ENCODE results near the gene SNCA.

Gene SNCA

DNA sequence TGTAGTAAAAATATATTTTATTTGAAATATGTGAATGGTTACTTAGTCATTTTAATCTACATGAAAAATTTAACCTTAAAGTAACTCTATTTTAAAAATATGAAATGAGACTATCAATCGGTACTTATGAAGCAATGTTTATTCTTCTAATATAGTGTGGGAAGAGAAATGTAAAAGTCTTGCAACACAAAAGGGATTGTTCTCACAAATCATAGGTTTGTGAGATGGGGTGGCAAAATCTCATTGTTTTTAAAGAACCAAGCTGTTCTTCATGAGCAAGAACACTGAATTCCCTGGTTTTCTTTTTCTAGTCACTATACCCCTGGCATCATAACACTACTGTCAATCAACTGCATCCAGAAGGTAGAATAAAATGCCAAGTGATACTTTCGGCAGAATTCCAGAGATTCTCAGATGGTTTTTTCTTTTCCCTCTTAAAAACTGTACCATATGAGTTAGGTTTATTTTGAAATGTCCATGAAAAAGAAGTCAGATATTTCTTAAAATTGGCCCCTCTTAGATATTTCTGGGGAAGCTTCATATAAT is 52.2 kb downstream of the SNCA start:
- H3K27ac ChIP-seq (ENCODE audit: low read length, poor library complexity, severe bottlenecking): no peak overlapping the region
- no peak overlapping the region for H3K23ac ChIP-seq (ENCODE audit: low read length in 2 of 2)
- no peaks in the 10 kb centered on the region for H3K4me1 ChIP-seq (ENCODE audit: control insufficient read depth, insufficient read depth, low read depth, low read length)
- H3K27me3 ChIP-seq (ENCODE audit: control insufficient read depth in 1 of 2, insufficient read depth in 1 of 2, low read length in 2 of 2): no peaks in the 10 kb centered on the region
- H2BK120ac ChIP-seq (ENCODE audit: low read depth, low read length): no peak overlapping the region
- H2BK15ac ChIP-seq (ENCODE audit: low read depth, poor library complexity, severe bottlenecking): no peak overlapping the region
- no peak overlapping the region for H4K91ac ChIP-seq (ENCODE audit: low read length)
- no peaks in the 10 kb centered on the region for H3K36me3 ChIP-seq (ENCODE audit: control insufficient read depth in 1 of 2, insufficient read depth in 2 of 2, low read depth in 1 of 2, low read length in 2 of 2)
- H4K8ac ChIP-seq (ENCODE audit: low read length): no peak overlapping the region
- no peak overlapping the region for H2AFZ ChIP-seq (ENCODE audit: low read depth, low read length)
- DNase-seq: no peak
- no peak overlapping the region for H3K14ac ChIP-seq (ENCODE audit: low read length in 2 of 2)
- no peaks in the 10 kb centered on the region for H3K9me3 ChIP-seq (ENCODE audit: control insufficient read depth, low read length)
- H3K4ac ChIP-seq (ENCODE audit: low read depth in 1 of 2, low read length in 2 of 2): no peak overlapping the region
- WGBS: 100% methylated on average over 1 of the region's 2 CpGs
- no peak overlapping the region for H3K9ac ChIP-seq (ENCODE audit: low read length)
- no peak overlapping the region for H3K18ac ChIP-seq (ENCODE audit: low read depth in 1 of 2, low read length in 2 of 2)
- H2BK12ac ChIP-seq (ENCODE audit: low read length in 2 of 2): no peak overlapping the region
- no peak overlapping the region for H3K4me2 ChIP-seq (ENCODE audit: low read length, poor library complexity, severe bottlenecking)
- no peak overlapping the region for H3K4me3 ChIP-seq (ENCODE audit: insufficient read depth in 1 of 2, low read depth in 1 of 2, low read length in 2 of 2)
- no peaks in the 10 kb centered on the region for H3K79me1 ChIP-seq (replicated peaks; ENCODE audit: low read length, poor library complexity, severe bottlenecking)
- H2AK5ac ChIP-seq (ENCODE audit: low read length, severe bottlenecking): no peak overlapping the region
- no peak overlapping the region for H2BK5ac ChIP-seq (ENCODE audit: low read depth, low read length, poor library complexity, severe bottlenecking)

DNA sequence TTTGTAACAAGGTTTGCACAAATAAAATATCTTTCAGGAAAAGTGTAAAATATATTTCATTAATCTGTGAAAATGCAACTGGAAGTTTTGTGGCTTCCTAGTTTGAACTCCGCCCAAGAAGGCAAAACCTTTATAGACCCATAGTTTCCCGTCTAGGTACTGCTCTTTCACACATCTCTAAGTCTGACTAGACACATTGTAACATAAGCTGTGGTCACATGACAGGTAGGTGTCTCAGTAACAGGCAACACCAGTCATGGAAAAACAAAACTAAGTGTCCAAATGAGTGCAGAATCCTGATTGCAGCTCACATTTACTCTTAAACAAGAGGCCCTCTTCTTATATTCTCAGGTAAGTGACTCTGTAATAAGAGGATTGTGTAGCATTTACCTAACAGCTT is 55.6 kb downstream of the SNCA start:
- peaks cover 12% of the 10 kb centered on the region for H3K9me3 ChIP-seq (ENCODE audit: control insufficient read depth, low read length)
- WGBS: 91% methylated on average over 2 of the region's 2 CpGs
- H3K4me2 ChIP-seq (ENCODE audit: low read length, poor library complexity, severe bottlenecking): no peak overlapping the region
- H2AK5ac ChIP-seq (ENCODE audit: low read length, severe bottlenecking): no peak overlapping the region
- no peak overlapping the region for H3K9ac ChIP-seq (ENCODE audit: low read length)
- H2BK5ac ChIP-seq (ENCODE audit: low read depth, low read length, poor library complexity, severe bottlenecking): no peak overlapping the region
- H3K36me3 ChIP-seq (ENCODE audit: control insufficient read depth in 1 of 2, insufficient read depth in 2 of 2, low read depth in 1 of 2, low read length in 2 of 2): no peaks in the 10 kb centered on the region
- no peaks in the 10 kb centered on the region for H3K27me3 ChIP-seq (ENCODE audit: control insufficient read depth in 1 of 2, insufficient read depth in 1 of 2, low read length in 2 of 2)
- H3K18ac ChIP-seq (ENCODE audit: low read depth in 1 of 2, low read length in 2 of 2): no peak overlapping the region
- H4K91ac ChIP-seq (ENCODE audit: low read length): no peak overlapping the region
- DNase-seq: no peak
- H3K27ac ChIP-seq (ENCODE audit: low read length, poor library complexity, severe bottlenecking): no peak overlapping the region
- H3K4me3 ChIP-seq (ENCODE audit: insufficient read depth in 1 of 2, low read depth in 1 of 2, low read length in 2 of 2): no peak overlapping the region
- no peaks in the 10 kb centered on the region for H3K4me1 ChIP-seq (ENCODE audit: control insufficient read depth, insufficient read depth, low read depth, low read length)
- no peak overlapping the region for H4K8ac ChIP-seq (ENCODE audit: low read length)
- no peak overlapping the region for H2BK12ac ChIP-seq (ENCODE audit: low read length in 2 of 2)
- H3K23ac ChIP-seq (ENCODE audit: low read length in 2 of 2): no peak overlapping the region
- no peak overlapping the region for H2AFZ ChIP-seq (ENCODE audit: low read depth, low read length)
- H3K4ac ChIP-seq (ENCODE audit: low read depth in 1 of 2, low read length in 2 of 2): no peak overlapping the region
- no peak overlapping the region for H2BK120ac ChIP-seq (ENCODE audit: low read depth, low read length)
- no peak overlapping the region for H2BK15ac ChIP-seq (ENCODE audit: low read depth, poor library complexity, severe bottlenecking)
- H3K14ac ChIP-seq (ENCODE audit: low read length in 2 of 2): no peak overlapping the region
- H3K79me1 ChIP-seq (replicated peaks; ENCODE audit: low read length, poor library complexity, severe bottlenecking): no peaks in the 10 kb centered on the region

DNA sequence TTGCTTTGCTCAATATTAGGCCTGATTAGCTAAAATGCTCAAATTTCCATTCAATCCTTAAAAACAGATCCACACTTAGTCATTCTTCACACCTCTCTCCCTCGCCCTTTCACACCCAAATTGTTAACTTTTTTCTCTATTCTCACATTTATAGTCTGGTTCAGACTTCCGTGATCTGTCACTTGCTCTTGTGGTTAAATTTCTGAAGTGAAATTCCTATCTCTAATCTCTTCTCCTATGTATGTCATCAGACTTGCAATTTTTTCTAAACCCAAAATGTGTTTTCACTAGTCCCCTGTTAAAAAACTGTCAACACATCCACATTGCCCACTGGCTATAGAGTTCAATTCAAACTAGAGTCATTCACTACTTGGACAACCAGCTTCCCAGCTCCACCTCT is 63.2 kb downstream of the SNCA start:
- Histone ChIP-seq H3K36me3 (ENCODE audit: control insufficient read depth in 1 of 2, insufficient read depth in 2 of 2, low read depth in 1 of 2, low read length in 2 of 2) (no peaks in the 10 kb centered on the region), H4K8ac (ENCODE audit: low read length) (no peak overlapping the region), H3K23ac (ENCODE audit: low read length in 2 of 2) (no peak overlapping the region), H3K27ac (ENCODE audit: low read length, poor library complexity, severe bottlenecking) (no peak overlapping the region), H3K18ac (ENCODE audit: low read depth in 1 of 2, low read length in 2 of 2) (no peak overlapping the region), H3K27me3 (ENCODE audit: control insufficient read depth in 1 of 2, insufficient read depth in 1 of 2, low read length in 2 of 2) (no peaks in the 10 kb centered on the region), H2BK12ac (ENCODE audit: low read length in 2 of 2) (no peak overlapping the region), H3K14ac (ENCODE audit: low read length in 2 of 2) (no peak overlapping the region), H4K91ac (ENCODE audit: low read length) (no peak overlapping the region), H2BK15ac (ENCODE audit: low read depth, poor library complexity, severe bottlenecking) (no peak overlapping the region), H2AFZ (ENCODE audit: low read depth, low read length) (no peak overlapping the region), H3K4me3 (ENCODE audit: insufficient read depth in 1 of 2, low read depth in 1 of 2, low read length in 2 of 2) (no peak overlapping the region), H3K9ac (ENCODE audit: low read length) (no peak overlapping the region), H2BK5ac (ENCODE audit: low read depth, low read length, poor library complexity, severe bottlenecking) (no peak overlapping the region), H3K4me1 (ENCODE audit: control insufficient read depth, insufficient read depth, low read depth, low read length) (no peaks in the 10 kb centered on the region), H2BK120ac (ENCODE audit: low read depth, low read length) (no peak overlapping the region), H2AK5ac (ENCODE audit: low read length, severe bottlenecking) (no peak overlapping the region), H3K4ac (ENCODE audit: low read depth in 1 of 2, low read length in 2 of 2) (no peak overlapping the region), H3K9me3 (ENCODE audit: control insufficient read depth, low read length) (peaks cover 19% of the 10 kb centered on the region), H3K79me1 (replicated peaks; ENCODE audit: low read length, poor library complexity, severe bottlenecking) (no peaks in the 10 kb centered on the region), H3K4me2 (ENCODE audit: low read length, poor library complexity, severe bottlenecking) (no peak overlapping the region)
- no peak for DNase-seq
- 94% methylated on average over 2 of the region's 2 CpGs for WGBS

DNA sequence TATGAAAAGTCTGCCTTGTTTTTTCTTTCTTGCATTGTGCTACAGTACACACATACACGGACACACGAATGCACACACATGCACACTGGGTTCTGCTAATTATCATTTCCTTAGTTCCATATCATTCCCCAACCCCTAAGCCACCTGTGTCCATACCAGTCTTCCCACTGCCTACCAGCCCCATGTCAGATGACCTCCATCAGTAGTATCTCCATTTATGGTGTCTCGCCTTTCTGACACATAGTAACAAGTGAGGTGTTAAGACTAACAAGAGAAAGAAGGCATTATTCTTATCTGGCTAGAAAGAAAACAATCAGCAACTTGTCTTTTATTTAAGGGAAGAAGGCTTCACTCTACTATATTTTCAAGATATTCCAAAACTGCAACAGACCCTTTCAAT is 67.1 kb downstream of the SNCA start:
- Histone ChIP-seq H4K8ac (ENCODE audit: low read length) (no peak overlapping the region), H3K36me3 (ENCODE audit: control insufficient read depth in 1 of 2, insufficient read depth in 2 of 2, low read depth in 1 of 2, low read length in 2 of 2) (no peaks in the 10 kb centered on the region), H2BK15ac (ENCODE audit: low read depth, poor library complexity, severe bottlenecking) (no peak overlapping the region), H3K4me3 (ENCODE audit: insufficient read depth in 1 of 2, low read depth in 1 of 2, low read length in 2 of 2) (no peak overlapping the region), H3K23ac (ENCODE audit: low read length in 2 of 2) (no peak overlapping the region), H3K9ac (ENCODE audit: low read length) (no peak overlapping the region), H4K91ac (ENCODE audit: low read length) (no peak overlapping the region), H2AFZ (ENCODE audit: low read depth, low read length) (no peak overlapping the region), H3K9me3 (ENCODE audit: control insufficient read depth, low read length) (peaks cover 4% of the 10 kb centered on the region), H3K79me1 (replicated peaks; ENCODE audit: low read length, poor library complexity, severe bottlenecking) (no peaks in the 10 kb centered on the region), H2AK5ac (ENCODE audit: low read length, severe bottlenecking) (no peak overlapping the region), H2BK12ac (ENCODE audit: low read length in 2 of 2) (no peak overlapping the region), H3K14ac (ENCODE audit: low read length in 2 of 2) (no peak overlapping the region), H3K18ac (ENCODE audit: low read depth in 1 of 2, low read length in 2 of 2) (no peak overlapping the region), H3K4me1 (ENCODE audit: control insufficient read depth, insufficient read depth, low read depth, low read length) (no peaks in the 10 kb centered on the region), H3K4me2 (ENCODE audit: low read length, poor library complexity, severe bottlenecking) (no peak overlapping the region), H2BK5ac (ENCODE audit: low read depth, low read length, poor library complexity, severe bottlenecking) (no peak overlapping the region), H3K27ac (ENCODE audit: low read length, poor library complexity, severe bottlenecking) (no peak overlapping the region), H3K27me3 (ENCODE audit: control insufficient read depth in 1 of 2, insufficient read depth in 1 of 2, low read length in 2 of 2) (no peaks in the 10 kb centered on the region), H3K4ac (ENCODE audit: low read depth in 1 of 2, low read length in 2 of 2) (no peak overlapping the region), H2BK120ac (ENCODE audit: low read depth, low read length) (no peak overlapping the region)
- WGBS: 97% methylated on average over 2 of the region's 3 CpGs
- DNase-seq: no peak

All from mesenchymal stem cell (in vitro differentiated cells and primary cell).